Measurements from ENCODE around the gene GLRX. TPM values are rescaled to one million over a fixed set of nuclear protein-coding genes. Genes with fewer than 3 reads are reported as not detected.

GLRX gene
- total RNA-seq, 1 experiment from 2014 or later = 17.9 TPM

DNA sequence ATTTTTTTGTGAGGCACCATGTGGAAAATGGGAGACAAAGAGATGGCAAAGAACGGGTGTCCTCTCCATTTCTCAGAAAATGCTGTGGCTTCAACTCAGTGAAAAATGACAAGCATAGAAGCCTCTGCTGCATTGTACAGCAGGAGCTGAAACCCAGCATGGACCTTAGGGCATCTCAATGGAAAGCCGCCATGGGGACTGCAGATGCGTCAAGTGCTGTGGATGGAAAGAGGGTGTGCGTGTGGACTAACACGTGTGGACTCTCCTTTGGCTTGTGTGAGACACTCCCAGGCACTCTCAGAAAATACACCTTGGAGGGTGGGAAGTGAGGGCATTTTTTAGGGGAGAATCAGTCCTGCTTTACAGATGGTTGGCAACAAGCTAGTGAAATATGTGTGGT lies 2.2 kb upstream of the GLRX start:
- no peaks in the 10 kb centered on the region for H3K27me3 ChIP-seq (replicated peaks; ENCODE audit: control insufficient read depth, insufficient read depth, low read length)
- peaks cover 34% of the 10 kb centered on the region for H3K4me1 ChIP-seq
- intact Hi-C loops (cut with micrococcal nuclease; ENCODE audit: unreplicated experiment) = loop anchor here (10.0 kb wide), 1 partner anchor 1280 kb away; no protein-coding TSS in a partner anchor
- H3K9me3 ChIP-seq = no peaks in the 10 kb centered on the region
- no peak overlapping the region for H3K4me3 ChIP-seq (ENCODE audit: low read depth, low read length)
- no peak for DNase-seq
- H3K9me3 Mint-ChIP-seq (ENCODE audit: unreplicated experiment) = no peaks in the 10 kb centered on the region
- H3K27me3 Mint-ChIP-seq (ENCODE audit: insufficient read depth, unreplicated experiment) = no peaks in the 10 kb centered on the region
- BruUV-seq (replicated peaks) = no TSS peak
- ChIA-PET POLR2A (no interaction called here), CTCF (interaction anchor here (0.7 kb wide), 1 partner anchor 14 kb away, joined by 4 read pairs; no protein-coding TSS in a partner anchor)
- no peaks in the 10 kb centered on the region for H3K36me3 ChIP-seq (ENCODE audit: control insufficient read depth, insufficient read depth, low read length)
- H3K27ac Mint-ChIP-seq (ENCODE audit: unreplicated experiment) = peak overlapping the region; percentile 63
- TF ChIP-seq, protein P1, sequence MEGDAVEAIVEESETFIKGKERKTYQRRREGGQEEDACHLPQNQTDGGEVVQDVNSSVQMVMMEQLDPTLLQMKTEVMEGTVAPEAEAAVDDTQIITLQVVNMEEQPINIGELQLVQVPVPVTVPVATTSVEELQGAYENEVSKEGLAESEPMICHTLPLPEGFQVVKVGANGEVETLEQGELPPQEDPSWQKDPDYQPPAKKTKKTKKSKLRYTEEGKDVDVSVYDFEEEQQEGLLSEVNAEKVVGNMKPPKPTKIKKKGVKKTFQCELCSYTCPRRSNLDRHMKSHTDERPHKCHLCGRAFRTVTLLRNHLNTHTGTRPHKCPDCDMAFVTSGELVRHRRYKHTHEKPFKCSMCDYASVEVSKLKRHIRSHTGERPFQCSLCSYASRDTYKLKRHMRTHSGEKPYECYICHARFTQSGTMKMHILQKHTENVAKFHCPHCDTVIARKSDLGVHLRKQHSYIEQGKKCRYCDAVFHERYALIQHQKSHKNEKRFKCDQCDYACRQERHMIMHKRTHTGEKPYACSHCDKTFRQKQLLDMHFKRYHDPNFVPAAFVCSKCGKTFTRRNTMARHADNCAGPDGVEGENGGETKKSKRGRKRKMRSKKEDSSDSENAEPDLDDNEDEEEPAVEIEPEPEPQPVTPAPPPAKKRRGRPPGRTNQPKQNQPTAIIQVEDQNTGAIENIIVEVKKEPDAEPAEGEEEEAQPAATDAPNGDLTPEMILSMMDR (IDR thresholded peaks at IDR 0.05; ENCODE audit: insufficient read depth in 1 of 2, low read depth in 1 of 2, low read length in 1 of 2, severe bottlenecking in 1 of 2, unreplicated experiment in 1 of 2) = no peak
- H3K36me3 Mint-ChIP-seq (ENCODE audit: insufficient read depth, unreplicated experiment) = peaks cover 5% of the 10 kb centered on the region
- H3K4me3 Mint-ChIP-seq (ENCODE audit: unreplicated experiment) = peak overlapping the region; percentile 44
- peaks cover 25% of the 10 kb centered on the region for H3K4me1 Mint-ChIP-seq (ENCODE audit: low read depth, unreplicated experiment)

DNA sequence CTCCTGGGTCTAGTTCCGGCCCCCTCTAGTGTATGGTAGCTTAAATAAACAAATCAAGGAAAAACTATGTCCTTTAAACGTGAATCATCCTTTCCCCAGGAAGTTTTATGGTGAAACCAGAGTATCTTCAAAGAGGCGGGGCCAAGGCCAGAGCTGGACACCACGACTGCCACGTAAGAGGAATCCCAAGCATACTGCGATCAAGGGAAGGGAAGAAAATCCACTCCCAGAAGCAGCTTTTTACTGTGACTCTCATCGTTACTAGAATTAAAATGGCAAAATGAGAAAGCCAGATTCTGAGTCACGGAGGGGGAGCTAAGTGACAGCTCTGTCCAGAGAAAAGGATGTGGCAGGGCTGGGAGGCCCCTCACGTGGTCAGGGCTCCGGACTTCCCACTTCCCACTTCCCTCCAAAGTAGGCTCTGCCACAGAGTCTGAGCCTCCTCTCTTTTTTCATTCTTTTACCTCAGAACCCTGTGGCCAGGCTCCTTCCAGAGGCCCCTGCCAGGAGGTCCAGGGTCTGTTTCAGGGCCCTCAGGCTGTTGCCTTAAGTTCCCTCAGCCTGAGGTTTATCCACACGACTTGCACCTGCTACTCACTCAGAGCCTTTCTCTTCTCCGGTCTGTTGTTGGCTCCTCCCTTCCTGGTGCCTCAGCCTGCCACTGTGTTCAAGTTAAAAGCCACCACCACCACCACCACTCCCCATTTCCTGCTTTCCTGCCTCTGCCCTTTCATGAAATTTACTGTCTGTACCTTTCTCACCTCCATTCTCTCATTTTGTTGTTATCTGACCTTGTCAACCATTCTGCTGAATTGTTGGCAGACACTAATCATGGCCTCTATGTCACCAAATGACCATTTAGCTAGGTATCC lies 1.4 kb upstream of the GLRX start:
- TF ChIP-seq, protein P1 (IDR thresholded peaks at IDR 0.05; ENCODE audit: insufficient read depth in 1 of 2, low read depth in 1 of 2, low read length in 1 of 2, severe bottlenecking in 1 of 2, unreplicated experiment in 1 of 2) = no peak
- ChIA-PET POLR2A (interaction anchor here (1.0 to 1.2 kb wide), 2 partner anchors 11 to 16 kb away, joined by 3 to 5 read pairs; no protein-coding TSS in a partner anchor), CTCF (interaction anchor here (0.6 to 1.2 kb wide), 4 partner anchors 14 to 179 kb away, joined by 3 to 4 read pairs (median 4); partner anchors contain the start of gene RFESD)
- Histone ChIP-seq H3K36me3 (ENCODE audit: control insufficient read depth, insufficient read depth, low read length) (no peaks in the 10 kb centered on the region), H3K27me3 (replicated peaks; ENCODE audit: control insufficient read depth, insufficient read depth, low read length) (no peaks in the 10 kb centered on the region), H3K4me1 (peaks cover 34% of the 10 kb centered on the region), H3K9me3 (no peaks in the 10 kb centered on the region), H3K4me3 (ENCODE audit: low read depth, low read length) (no peak overlapping the region)
- Mint-ChIP-seq H3K27ac (ENCODE audit: unreplicated experiment) (peak overlapping the region; percentile 63), H3K36me3 (ENCODE audit: insufficient read depth, unreplicated experiment) (peaks cover 5% of the 10 kb centered on the region), H3K4me1 (ENCODE audit: low read depth, unreplicated experiment) (peaks cover 25% of the 10 kb centered on the region), H3K9me3 (ENCODE audit: unreplicated experiment) (no peaks in the 10 kb centered on the region), H3K27me3 (ENCODE audit: insufficient read depth, unreplicated experiment) (no peaks in the 10 kb centered on the region), H3K4me3 (ENCODE audit: unreplicated experiment) (peak overlapping the region; percentile 44)
- intact Hi-C loops (cut with micrococcal nuclease; ENCODE audit: unreplicated experiment) = loop anchor here (10.0 kb wide), 1 partner anchor 1281 kb away; no protein-coding TSS in a partner anchor
- no TSS peak for BruUV-seq (replicated peaks)
- peak; percentile 36 to 58 for DNase-seq

DNA sequence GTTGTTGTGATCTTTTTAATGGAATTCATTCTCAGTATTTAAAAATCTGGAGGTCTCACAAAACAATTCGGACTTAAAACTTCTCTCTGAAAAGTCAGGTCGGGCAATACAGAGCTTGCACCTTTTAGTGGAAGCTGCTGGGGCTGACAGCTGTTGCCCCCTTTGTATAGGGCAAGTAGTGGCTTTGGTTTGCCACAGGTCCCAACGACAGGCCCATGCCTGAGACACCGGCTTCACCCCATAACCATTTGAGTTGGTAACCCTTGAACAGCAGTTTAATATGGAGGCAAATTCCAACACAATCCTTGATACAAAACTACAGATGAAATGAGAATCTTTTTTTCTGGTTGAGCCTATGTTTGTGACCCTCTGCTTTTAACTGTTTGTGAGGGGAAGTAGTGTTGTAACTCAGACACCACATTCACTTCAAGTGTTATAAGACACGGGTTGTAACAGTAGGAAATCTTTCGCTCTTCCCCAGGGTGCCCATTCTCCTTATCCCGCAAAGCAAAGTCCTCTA lies 752 bp upstream of the GLRX start:
- ChIA-PET POLR2A (interaction anchor here (0.6 to 1.2 kb wide), 7 partner anchors 11 to 73 kb away, joined by 3 to 11 read pairs (median 3); no protein-coding TSS in a partner anchor), CTCF (interaction anchor here (0.6 to 1.3 kb wide), 5 partner anchors 8 to 178 kb away, joined by 3 to 10 read pairs (median 3); partner anchors contain the start of gene RFESD)
- peak overlapping the region; percentile 63 for H3K27ac Mint-ChIP-seq (ENCODE audit: unreplicated experiment)

More for the DNA sequence above, 752 bp upstream of the GLRX start:
- Mint-ChIP-seq H3K9me3 (ENCODE audit: unreplicated experiment) (no peaks in the 10 kb centered on the region), H3K27me3 (ENCODE audit: insufficient read depth, unreplicated experiment) (no peaks in the 10 kb centered on the region), H3K36me3 (ENCODE audit: insufficient read depth, unreplicated experiment) (peaks cover 5% of the 10 kb centered on the region), H3K4me3 (ENCODE audit: unreplicated experiment) (peak overlapping the region; percentile 44), H3K4me1 (ENCODE audit: low read depth, unreplicated experiment) (peaks cover 25% of the 10 kb centered on the region)
- Histone ChIP-seq H3K36me3 (ENCODE audit: control insufficient read depth, insufficient read depth, low read length) (no peaks in the 10 kb centered on the region), H3K27me3 (replicated peaks; ENCODE audit: control insufficient read depth, insufficient read depth, low read length) (no peaks in the 10 kb centered on the region), H3K9me3 (no peaks in the 10 kb centered on the region), H3K4me1 (peaks cover 34% of the 10 kb centered on the region), H3K4me3 (ENCODE audit: low read depth, low read length) (no peak overlapping the region)
- intact Hi-C loops (cut with micrococcal nuclease; ENCODE audit: unreplicated experiment) = loop anchor here (10.0 kb wide), 1 partner anchor 1282 kb away; no protein-coding TSS in a partner anchor
- no peak for DNase-seq
- BruUV-seq (replicated peaks) = no TSS peak
- TF ChIP-seq, protein P1 (IDR thresholded peaks at IDR 0.05; ENCODE audit: insufficient read depth in 1 of 2, low read depth in 1 of 2, low read length in 1 of 2, severe bottlenecking in 1 of 2, unreplicated experiment in 1 of 2) = no peak
